Thoracic aorta (tissue), 2 donors: ENCODE measurements around the gene CTNNA2. TPM values are rescaled to one million over a fixed set of nuclear protein-coding genes. Genes with fewer than 3 reads are reported as not detected.

Source experiments
- ATAC-seq: fragments of 150-250 bp; one replicate; pipeline ENCODE4 v1.8.0; 2017; ENCODE audit warnings: low read depth; ENCODE audit not compliant: insufficient number of reproducible peaks, low FRiP score
- DNase-seq: peaks from one replicate; pipeline ENCODE4 v3.0.0-alpha.2; 2020; ENCODE audit warnings: low spot score
- H3K27ac ChIP-seq, 2 donors: fragments of 200-600 bp; sonication (generic); 1 replicate in 1 of 2; 2 replicates in 1 of 2; pipeline ENCODE4 v1.5.1; 2016; ENCODE audit warnings: mild to moderate bottlenecking in 2 of 2, moderate library complexity in 2 of 2
- H3K27me3 ChIP-seq: fragments of 200-600 bp; sonication (generic); replicated peaks from 2 replicates; pipeline ENCODE4 v1.6.0; 2016; ENCODE audit warnings: mild to moderate bottlenecking; ENCODE audit not compliant: insufficient read depth
- H3K36me3 ChIP-seq: fragments of 200-600 bp; sonication (generic); one replicate; pipeline ENCODE4 v1.5.1; 2016
- H3K4me1 ChIP-seq, 2 donors: fragments of 200-600 bp; sonication (generic); 1 replicate in 1 of 2; 2 replicates in 1 of 2; pipeline versions ENCODE4 v1.5.1 to v1.6.0; 2016; ENCODE audit warnings: low read depth in 2 of 2, mild to moderate bottlenecking in 1 of 2; ENCODE audit not compliant: control insufficient read depth in 1 of 2
- H3K4me3 ChIP-seq: fragments of 200-600 bp; sonication (generic); 2 replicates; pipeline ENCODE4 v1.5.1; 2016; ENCODE audit warnings: mild to moderate bottlenecking
- H3K9me3 ChIP-seq: fragments of 200-600 bp; sonication (generic); 2 replicates; pipeline ENCODE4 v1.5.1; 2016
- total RNA-seq, 2 donors: library from RNA; depleted of rRNA; stranded (reverse); fragments of >200 nt; gene quantifications; one replicate each; pipeline versions ENCODE4 v1.1.0 to v1.2.3, GENCODE V29; 2016
- TF ChIP-seq, protein P1 (sequence below): fragments of 200-600 bp; sonication (generic); IDR thresholded peaks from one replicate; pipeline ENCODE4 v1.5.1; 2019; ENCODE audit warnings: antibody characterized with exemption

Gene CTNNA2
- total RNA-seq, 2 donors from 2014 or later: not detected

DNA sequence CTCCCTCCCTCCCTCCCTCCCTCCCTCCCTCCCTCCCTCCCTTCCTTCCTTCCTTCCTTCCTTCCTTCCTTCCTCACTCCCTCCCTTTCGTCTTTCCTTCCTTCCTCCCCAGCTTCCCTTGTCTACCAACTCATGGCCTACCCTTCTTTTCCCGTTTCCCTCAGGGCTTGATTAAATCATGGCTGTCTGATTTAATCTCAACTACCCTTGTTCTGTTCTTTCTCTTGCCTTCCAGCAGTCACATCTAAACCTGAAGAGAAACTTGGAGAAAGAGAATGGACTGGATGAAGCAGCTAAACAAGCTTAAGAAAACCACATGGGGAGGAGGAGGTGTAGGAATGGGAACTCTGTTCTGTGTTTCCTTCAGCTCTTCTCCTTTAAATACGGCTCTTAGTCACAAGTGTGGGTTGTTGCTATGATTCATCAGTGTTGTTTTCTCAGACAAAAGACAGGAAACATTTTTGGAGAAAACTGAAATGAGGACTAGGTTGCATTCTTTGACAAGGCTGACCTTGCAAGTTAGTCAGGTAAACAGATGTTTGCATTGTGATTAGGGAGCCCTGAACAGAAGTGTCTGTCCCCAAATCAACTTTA, 613.8 kb downstream of the CTNNA2 start:
- Histone ChIP-seq H3K4me3 (no peak overlapping the region), H3K36me3 (no peaks in the 10 kb centered on the region), H3K9me3 (no peaks in the 10 kb centered on the region), H3K27me3 (no peaks in the 10 kb centered on the region), H3K27ac (no peak overlapping the region), H3K4me1 (no peaks in the 10 kb centered on the region)
- ATAC-seq: no peak
- TF ChIP-seq, protein P1, sequence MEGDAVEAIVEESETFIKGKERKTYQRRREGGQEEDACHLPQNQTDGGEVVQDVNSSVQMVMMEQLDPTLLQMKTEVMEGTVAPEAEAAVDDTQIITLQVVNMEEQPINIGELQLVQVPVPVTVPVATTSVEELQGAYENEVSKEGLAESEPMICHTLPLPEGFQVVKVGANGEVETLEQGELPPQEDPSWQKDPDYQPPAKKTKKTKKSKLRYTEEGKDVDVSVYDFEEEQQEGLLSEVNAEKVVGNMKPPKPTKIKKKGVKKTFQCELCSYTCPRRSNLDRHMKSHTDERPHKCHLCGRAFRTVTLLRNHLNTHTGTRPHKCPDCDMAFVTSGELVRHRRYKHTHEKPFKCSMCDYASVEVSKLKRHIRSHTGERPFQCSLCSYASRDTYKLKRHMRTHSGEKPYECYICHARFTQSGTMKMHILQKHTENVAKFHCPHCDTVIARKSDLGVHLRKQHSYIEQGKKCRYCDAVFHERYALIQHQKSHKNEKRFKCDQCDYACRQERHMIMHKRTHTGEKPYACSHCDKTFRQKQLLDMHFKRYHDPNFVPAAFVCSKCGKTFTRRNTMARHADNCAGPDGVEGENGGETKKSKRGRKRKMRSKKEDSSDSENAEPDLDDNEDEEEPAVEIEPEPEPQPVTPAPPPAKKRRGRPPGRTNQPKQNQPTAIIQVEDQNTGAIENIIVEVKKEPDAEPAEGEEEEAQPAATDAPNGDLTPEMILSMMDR: no peak
- no peak for DNase-seq

DNA sequence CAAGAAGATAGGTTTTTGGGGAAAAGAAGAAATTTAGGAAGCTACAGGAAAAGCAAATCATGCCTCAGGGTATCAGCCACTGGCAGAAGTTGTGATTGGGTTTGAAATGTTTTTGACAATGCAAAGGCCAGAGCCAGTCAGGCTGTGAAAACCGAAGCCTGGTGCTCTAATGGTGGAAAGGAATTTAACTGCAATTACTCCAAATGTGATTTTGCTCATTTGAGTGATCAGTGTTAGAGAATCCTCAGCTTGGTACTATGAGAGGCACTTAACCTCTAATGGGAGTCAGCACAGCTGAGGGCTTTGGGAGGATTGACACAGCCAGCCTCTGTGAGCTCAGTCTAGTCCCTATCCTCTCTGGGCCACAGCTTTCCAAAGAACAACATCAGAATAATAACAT, 615.2 kb downstream of the CTNNA2 start:
- no peak overlapping the region for H3K4me3 ChIP-seq
- no peaks in the 10 kb centered on the region for H3K36me3 ChIP-seq
- ATAC-seq (no peak), DNase-seq (no peak)
- H3K27ac ChIP-seq: no peak overlapping the region
- no peaks in the 10 kb centered on the region for H3K4me1 ChIP-seq
- TF ChIP-seq, protein P1: no peak
- no peaks in the 10 kb centered on the region for H3K9me3 ChIP-seq
- no peaks in the 10 kb centered on the region for H3K27me3 ChIP-seq

DNA sequence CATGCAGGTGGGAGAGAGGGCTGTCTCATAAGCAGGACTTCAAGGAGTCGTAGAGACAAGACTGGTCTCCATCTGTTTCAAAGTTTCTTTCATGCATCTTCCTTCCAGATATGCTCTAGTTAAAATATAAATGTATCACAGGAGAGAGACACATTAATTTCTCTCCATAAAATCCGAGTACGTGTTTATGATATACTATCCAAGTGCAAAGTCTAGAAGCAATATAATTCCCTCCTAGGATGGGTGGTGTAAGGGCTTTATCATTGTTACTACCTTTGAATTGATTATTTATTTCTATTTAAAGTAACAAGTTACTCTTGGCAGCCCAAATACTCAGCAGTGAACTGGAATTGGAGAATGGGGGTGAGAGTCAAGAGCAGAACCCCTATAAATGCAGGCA, 619.4 kb downstream of the CTNNA2 start:
- H3K36me3 ChIP-seq: no peaks in the 10 kb centered on the region
- H3K4me1 ChIP-seq: no peaks in the 10 kb centered on the region
- no peaks in the 10 kb centered on the region for H3K9me3 ChIP-seq
- TF ChIP-seq, protein P1: no peak
- no peak overlapping the region for H3K4me3 ChIP-seq
- H3K27ac ChIP-seq: no peak overlapping the region
- no peak for DNase-seq
- H3K27me3 ChIP-seq: no peaks in the 10 kb centered on the region
- no peak for ATAC-seq

DNA sequence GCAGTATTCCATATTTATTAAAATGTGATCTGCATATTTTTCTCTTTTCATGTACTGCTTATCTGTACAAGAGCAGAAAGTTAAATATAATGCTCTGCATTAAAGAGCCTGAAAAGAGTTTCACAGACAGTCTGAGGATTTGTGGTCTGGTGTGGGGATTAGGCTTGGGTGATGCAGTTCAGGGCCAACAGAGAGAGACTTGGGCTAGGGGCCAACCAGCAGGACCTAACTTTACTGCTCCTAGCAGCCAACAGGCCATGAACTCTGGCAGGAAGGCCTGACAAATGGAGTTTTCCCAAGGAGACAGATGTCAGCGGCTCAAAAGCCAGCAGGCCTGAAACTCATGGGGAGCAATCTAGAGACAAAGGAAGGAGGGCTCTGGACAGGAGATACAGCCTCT, 622.1 kb downstream of the CTNNA2 start:
- TF ChIP-seq, protein P1: no peak
- Histone ChIP-seq H3K27me3 (no peaks in the 10 kb centered on the region), H3K27ac (no peak overlapping the region), H3K4me1 (no peaks in the 10 kb centered on the region), H3K4me3 (no peak overlapping the region), H3K9me3 (no peaks in the 10 kb centered on the region), H3K36me3 (no peaks in the 10 kb centered on the region)
- DNase-seq (no peak), ATAC-seq (no peak)

DNA sequence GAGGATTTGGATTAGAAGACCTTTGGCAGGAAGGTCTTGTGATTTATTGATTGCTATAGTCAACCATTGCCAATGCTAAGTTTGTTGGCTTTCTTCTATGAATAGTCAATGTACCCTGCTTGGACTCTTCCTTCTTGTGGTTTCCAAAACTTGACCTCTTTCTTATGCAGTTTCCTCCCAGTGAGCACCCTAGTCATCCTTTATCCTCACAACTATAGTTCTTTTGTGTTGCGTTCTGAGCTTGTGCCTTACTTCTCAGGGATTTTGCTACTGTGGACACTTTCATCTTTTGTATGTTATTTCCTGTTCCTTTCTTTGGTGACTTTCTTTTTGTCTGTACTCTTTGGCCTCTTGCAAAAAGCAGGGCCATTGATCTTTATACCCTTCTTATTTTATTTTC, 623.5 kb downstream of the CTNNA2 start:
- no peak overlapping the region for H3K4me3 ChIP-seq
- H3K27ac ChIP-seq: no peak overlapping the region
- no peaks in the 10 kb centered on the region for H3K9me3 ChIP-seq
- ATAC-seq: no peak
- H3K4me1 ChIP-seq: no peaks in the 10 kb centered on the region
- TF ChIP-seq, protein P1: no peak
- H3K27me3 ChIP-seq: no peaks in the 10 kb centered on the region
- DNase-seq: no peak
- no peaks in the 10 kb centered on the region for H3K36me3 ChIP-seq
